BJ (cell line): ENCODE data around the gene SELE. TPM values are rescaled to one million over a fixed set of nuclear protein-coding genes. Genes with fewer than 3 reads are reported as not detected.

Source experiments
- CTCF ChIA-PET: fragments of 350-600 bp; formaldehyde crosslinking; extraction: SDS; loops from one replicate; lab custom pipeline; 2021; ENCODE audit warnings: antibody characterized with exemption, inconsistent platforms; lab: Yijun Ruan, JAX
- POLR2A ChIA-PET: fragments of 300-600 bp; sonication (Branson Sonifier 250); formaldehyde crosslinking; extraction: SDS; loops from one replicate; lab custom pipeline; 2021; ENCODE audit warnings: antibody characterized with exemption; lab: Charles Lee
- DNase-seq: peaks from one replicate; pipeline ENCODE4 v3.0.0-alpha.2; 2011; ENCODE audit warnings: low read depth
- H3K27me3 ChIP-seq: 2 replicates; pipeline ENCODE4 v1.6.0; 2011; ENCODE audit warnings: low read length; ENCODE audit not compliant: control insufficient read depth, insufficient read depth
- H3K36me3 ChIP-seq: 2 replicates; pipeline ENCODE4 v1.5.1; 2011; ENCODE audit warnings: low read length; ENCODE audit not compliant: control insufficient read depth, insufficient read depth
- H3K4me3 ChIP-seq: 2 replicates; pipeline ENCODE4 v1.5.1; 2011; ENCODE audit warnings: low read depth, mild to moderate bottlenecking, control low read depth, low read length
- CTCF ChIP-seq: IDR thresholded peaks from 2 replicates; pipeline ENCODE4 v1.5.1; 2011; ENCODE audit warnings: low read depth, mild to moderate bottlenecking, control low read depth, inconsistent platforms, low read length, moderate library complexity; ENCODE audit not compliant: insufficient read depth
- polyA plus RNA-seq: library from polyadenylated mRNA; depleted of rRNA; stranded (reverse); fragments of >200 nt; gene quantifications from 2 replicates; pipeline ENCODE4 v1.2.3, GENCODE V29; 2011

Gene SELE
- polyA plus RNA-seq, 1 experiment: not detected

- H3K4me3 ChIP-seq: no peak overlapping the region
- no peak for DNase-seq
- TF ChIP-seq CTCF: no peak
- H3K27me3 ChIP-seq: no peaks in the 10 kb centered on the region
- ChIA-PET CTCF (interaction anchor here (0.8 to 2.2 kb wide), 15 partner anchors 8 to 160 kb away, joined by 3 to 9 read pairs (median 4); partner anchors contain the start of gene SELE), POLR2A (no interaction called here)
- H3K36me3 ChIP-seq: no peaks in the 10 kb centered on the region
Observed at GRCh38 chr1:169712309-169712631, 21.6 kb downstream of the SELE start.

GRCh38 chr1:169711469-169712308 is 22.2 kb downstream of the SELE start, which contains the start of gene SELL:
TSS of gene SELL (minus strand) at chr1:169711620. CDS start at chr1:169711498, 122 bp downstream.
- TF ChIP-seq CTCF: peak; percentile 91
- no peaks in the 10 kb centered on the region for H3K36me3 ChIP-seq
- no peak within 1 kb of the TSS for H3K4me3 ChIP-seq
- CTCF ChIA-PET: interaction anchor here (0.6 to 2.2 kb wide), 16 partner anchors 9 to 240 kb away, joined by 3 to 9 read pairs (median 4); partner anchors contain the start of gene SELE
- DNase-seq: peak; percentile 3
- H3K27me3 ChIP-seq: no peaks in the 10 kb centered on the region
- POLR2A ChIA-PET: no interaction called here

- no peak for DNase-seq
- POLR2A ChIA-PET: no interaction called here
- TF ChIP-seq CTCF: no peak
- no peak overlapping the region for H3K4me3 ChIP-seq
- H3K36me3 ChIP-seq: no peaks in the 10 kb centered on the region
- CTCF ChIA-PET: no interaction called here
- H3K27me3 ChIP-seq: no peaks in the 10 kb centered on the region
Observed at GRCh38 chr1:169708647-169709046, 25.2 kb downstream of the SELE start.

GRCh38 chr1:169707912-169708604 is 25.8 kb downstream of the SELE start:
- CTCF ChIA-PET: no interaction called here
- TF ChIP-seq CTCF: no peak
- POLR2A ChIA-PET: no interaction called here
- DNase-seq: no peak
- Histone ChIP-seq H3K36me3 (no peaks in the 10 kb centered on the region), H3K4me3 (no peak overlapping the region), H3K27me3 (no peaks in the 10 kb centered on the region)

GRCh38 chr1:169704797-169705196 is 29.1 kb downstream of the SELE start:
- Histone ChIP-seq H3K4me3 (no peak overlapping the region), H3K36me3 (no peaks in the 10 kb centered on the region), H3K27me3 (no peaks in the 10 kb centered on the region)
- TF ChIP-seq CTCF: no peak
- no peak for DNase-seq
- POLR2A ChIA-PET: no interaction called here
- CTCF ChIA-PET: interaction anchor here (0.9 kb wide), 1 partner anchor 13 kb away, joined by 3 read pairs; no protein-coding TSS in a partner anchor
